GM11168 (cell line): ENCODE results near the gene PDIA6.
"Not testable (repeated sequence)": the region's sequence is repeated elsewhere in the genome, so short reads cannot be mapped to it uniquely, and the experiment has no call there.

ENCODE experiments used
- in situ Hi-C: fragments of 300-500 bp; cut with MboI; formaldehyde crosslinking; loops from one replicate; pipeline ENCODE4 v1.12.0; 2022; ENCODE audit warnings: low sequenced_read_pairs; ENCODE audit not compliant: unreplicated experiment

Gene PDIA6

GRCh38 chr2:10834068-10834655, 21.6 kb upstream of the PDIA6 start:
- in situ Hi-C loops: loop anchor here (10.0 kb wide), 1 partner anchor 291 kb away; no protein-coding TSS in a partner anchor

- in situ Hi-C loops: loop anchor here (10.0 kb wide), 1 partner anchor 292 kb away; no protein-coding TSS in a partner anchor
Measured at GRCh38 chr2:10833021-10833420, 20.4 kb upstream of the PDIA6 start.

GRCh38 chr2:10832203-10832936, 19.8 kb upstream of the PDIA6 start:
- in situ Hi-C loops: loop anchor here (10.0 kb wide), 1 partner anchor 292 kb away; no protein-coding TSS in a partner anchor

DNA sequence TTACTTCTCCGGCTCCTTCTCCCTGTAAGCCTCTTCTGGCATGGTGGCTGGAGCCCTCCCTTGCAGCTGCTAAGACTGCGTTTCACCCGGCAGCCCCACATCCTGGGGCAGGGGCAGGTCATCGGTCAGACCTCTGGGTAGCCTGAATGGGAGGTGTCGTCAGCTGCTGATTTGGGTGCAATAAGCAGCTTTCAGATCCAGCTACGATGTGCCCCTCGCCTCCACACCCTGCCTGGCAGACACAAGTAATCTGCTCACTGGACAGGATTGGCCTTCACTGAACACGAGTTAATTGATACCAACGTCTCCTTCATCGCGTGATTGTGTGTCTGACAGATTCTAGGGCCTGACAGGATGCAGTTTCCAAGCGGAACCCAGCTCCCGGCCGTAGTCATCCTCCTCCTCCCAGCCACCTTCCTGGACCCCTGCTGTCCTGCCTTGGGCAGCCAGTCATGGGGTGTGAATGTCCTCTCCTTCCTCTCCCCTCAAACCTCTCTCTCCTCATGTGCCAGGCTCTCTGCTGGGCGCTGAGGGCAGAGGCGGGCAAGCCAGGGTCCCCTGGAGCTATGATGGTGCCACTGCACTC, 18.9 kb upstream of the PDIA6 start:
- in situ Hi-C loops: loop anchor here (10.0 kb wide), 1 partner anchor 293 kb away; no protein-coding TSS in a partner anchor

GRCh38 chr2:10830641-10831399, 18.2 kb upstream of the PDIA6 start:
- in situ Hi-C loops: loop anchor here (10.0 kb wide), 1 partner anchor 294 kb away; no protein-coding TSS in a partner anchor

GRCh38 chr2:10830203-10830602, 17.6 kb upstream of the PDIA6 start:
- in situ Hi-C loops: loop anchor here (10.0 kb wide), 1 partner anchor 295 kb away; no protein-coding TSS in a partner anchor

GRCh38 chr2:10829299-10829698, 16.7 kb upstream of the PDIA6 start:
- in situ Hi-C loops: no loop called here

DNA sequence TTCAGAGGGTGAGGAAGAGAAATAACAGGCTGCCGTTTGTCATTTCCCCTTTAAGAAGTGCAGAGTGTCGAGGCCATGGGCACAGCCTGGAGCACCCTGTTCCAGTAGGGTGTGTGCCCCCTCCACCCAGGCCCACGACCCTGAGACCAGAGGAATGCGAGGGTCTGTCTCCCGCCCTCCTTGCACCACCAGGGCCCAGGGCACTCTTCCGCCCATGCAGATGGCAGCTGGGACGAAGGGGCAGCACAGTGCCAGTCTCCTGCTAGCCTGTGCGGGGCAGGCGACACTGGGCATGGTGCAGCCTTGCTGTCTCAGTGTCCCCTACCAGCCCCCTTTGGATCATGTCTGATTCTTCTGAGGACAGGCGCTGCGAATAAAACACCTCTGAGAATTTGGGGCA, 15.8 kb upstream of the PDIA6 start:
- in situ Hi-C loops: no loop called here

DNA sequence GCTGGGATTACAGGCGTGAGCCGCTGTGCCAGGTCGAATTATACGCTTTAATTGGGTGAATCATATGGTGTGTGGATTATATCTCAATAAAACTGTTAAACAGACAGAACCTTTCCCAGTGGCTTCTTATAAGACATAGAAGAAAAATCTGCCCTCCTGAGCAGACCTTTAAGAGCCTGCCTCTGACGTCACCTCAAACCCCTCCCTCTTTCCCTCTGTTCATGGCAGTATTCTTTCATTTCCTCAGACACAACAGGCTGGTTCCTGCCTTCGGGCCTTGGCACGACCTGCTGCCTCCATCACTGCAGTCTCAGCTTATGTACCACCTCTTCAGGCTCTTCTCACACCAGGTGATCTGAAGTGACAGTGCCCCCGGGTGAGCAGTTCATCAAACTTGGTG, 14.0 kb upstream of the PDIA6 start:
- in situ Hi-C loops: no loop called here

GRCh38 chr2:10826026-10826425, 13.4 kb upstream of the PDIA6 start:
- in situ Hi-C loops: no loop called here

DNA sequence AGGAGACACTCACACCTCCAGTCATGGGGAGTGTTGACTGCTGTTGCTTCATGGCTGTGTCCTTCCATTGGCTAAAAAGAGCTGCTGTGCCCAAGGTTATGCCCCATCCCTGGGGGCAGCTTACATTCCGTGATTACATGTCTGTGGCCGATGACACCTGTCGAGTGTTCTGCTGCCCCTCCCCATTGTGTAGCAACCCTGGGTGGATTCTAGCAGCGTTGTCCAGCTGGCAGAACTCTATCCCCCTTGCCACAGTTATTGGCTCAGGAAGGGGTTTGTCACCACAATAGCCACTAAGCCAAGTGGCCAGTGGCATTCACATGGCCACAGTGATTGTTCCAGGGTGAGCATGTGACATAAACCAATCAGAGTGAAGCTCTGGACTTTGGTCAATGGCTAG, 11.6 kb upstream of the PDIA6 start:
- in situ Hi-C loops: no loop called here

GRCh38 chr2:10820978-10821695, 8.6 kb upstream of the PDIA6 start:
- in situ Hi-C loops: no loop called here

DNA sequence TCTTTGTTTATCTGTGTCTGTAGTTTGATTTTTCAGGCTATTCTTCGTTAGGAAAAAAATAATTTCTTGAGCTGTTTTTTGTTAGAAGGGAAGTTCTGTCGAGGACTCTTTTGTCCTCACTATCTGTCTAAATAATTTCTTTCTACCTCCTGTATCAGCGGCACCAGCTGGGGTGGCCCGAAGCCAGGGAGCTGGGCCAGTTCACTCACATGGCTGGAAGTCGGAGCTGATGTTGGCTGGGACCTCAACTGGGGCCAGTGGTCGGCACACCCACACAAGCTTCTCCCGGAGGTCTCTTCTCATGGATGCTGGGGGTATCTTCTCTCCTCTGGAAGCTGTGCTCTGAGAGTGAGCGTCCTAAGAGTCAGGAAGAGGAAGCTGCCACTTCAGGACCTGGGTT, 8.0 kb upstream of the PDIA6 start:
- in situ Hi-C loops: no loop called here

- in situ Hi-C loops: no loop called here
Measured at GRCh38 chr2:10819714-10820314, 7.2 kb upstream of the PDIA6 start.

DNA sequence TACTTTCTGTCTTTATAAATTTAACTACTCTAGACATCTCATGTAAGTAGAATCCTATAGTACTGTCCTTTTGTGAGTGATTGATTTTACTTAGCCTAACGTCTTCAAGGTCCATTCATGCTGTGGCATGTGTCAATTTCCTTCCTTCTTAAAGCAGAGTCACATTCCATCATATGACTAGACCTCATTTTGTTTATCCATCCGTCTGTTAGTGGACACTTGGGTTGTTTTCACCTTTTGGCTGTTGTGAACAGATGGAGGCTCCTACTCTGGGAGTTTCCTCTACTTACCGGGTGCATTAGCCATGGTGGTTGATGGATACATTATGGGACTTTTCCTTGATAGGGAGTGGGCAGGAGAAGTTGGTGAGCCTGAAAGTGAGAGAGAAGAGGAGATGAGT, 6.4 kb upstream of the PDIA6 start:
- in situ Hi-C loops: no loop called here

GRCh38 chr2:10818305-10818704, 5.7 kb upstream of the PDIA6 start:
- in situ Hi-C loops: not testable (repeated sequence)

DNA sequence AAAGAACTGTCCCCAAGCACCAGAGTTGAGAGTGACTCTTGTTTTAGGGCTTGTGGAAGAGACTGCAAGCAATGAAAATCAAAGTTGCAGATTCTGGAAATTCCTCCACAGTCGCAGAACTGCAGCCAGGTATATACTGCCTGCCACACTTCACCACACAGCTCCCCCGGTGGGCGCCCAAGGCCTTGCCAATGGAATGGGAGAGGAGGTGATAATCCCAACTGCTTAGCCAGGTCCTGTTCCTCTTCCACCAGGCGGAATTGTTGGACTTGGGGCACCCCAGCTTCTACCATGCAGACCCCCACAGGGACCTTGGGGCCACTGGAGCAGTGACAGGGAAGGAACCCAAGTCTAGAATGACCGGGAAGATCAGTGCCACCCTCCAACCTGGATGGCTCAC, 4.8 kb upstream of the PDIA6 start:
- in situ Hi-C loops: no loop called here

DNA sequence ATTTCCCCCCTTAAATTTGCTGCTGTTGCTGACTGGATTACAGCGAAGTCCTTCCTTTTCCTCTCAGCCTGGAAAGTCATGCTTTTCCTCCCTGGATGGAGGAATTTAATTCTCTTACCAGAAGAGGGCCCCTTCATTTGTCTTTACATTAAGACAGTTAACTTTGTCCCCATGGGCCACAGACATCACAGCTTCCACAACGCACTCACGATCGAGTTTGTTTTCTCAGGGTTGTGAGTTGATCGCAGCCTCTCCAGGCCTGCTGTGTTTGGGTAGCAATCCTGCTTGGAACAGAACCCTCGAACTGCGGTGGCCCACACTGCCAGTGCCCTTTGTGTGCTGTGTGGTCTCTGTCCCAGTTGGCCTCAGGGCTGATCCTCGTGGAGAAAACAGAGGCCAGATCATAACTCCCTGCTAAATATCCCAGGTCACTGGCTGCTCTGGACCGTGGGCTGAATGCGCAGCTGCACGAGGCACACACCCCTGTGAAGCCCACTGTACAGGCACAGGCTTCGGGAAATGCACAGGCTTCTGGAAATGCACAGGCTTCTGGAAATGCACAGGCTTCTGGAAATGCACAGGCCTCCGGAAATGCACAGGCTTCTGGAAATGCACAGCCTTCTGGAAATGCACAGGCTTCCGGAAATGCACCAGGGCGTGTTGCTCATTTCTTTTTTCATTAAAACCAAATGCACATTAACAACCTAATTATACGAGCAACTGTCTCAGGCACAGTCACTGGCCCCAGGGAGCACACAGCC, 2.2 kb upstream of the PDIA6 start:
- in situ Hi-C loops: no loop called here

GRCh38 chr2:10814142-10814541, 1.6 kb upstream of the PDIA6 start:
- in situ Hi-C loops: no loop called here
